Islet of Langerhans (tissue), 1 donor: Measurements from ENCODE around the gene SLC35B1.

Source experiments
- FAIRE-seq: peaks from one replicate; lab custom pipeline; 2011; peaks lifted over from hg19 to GRCh38; lab: Jason Lieb, UNC

The SLC35B1 gene

GRCh38 chr17:49707608-49708514 lies at the start of gene SLC35B1:
TSS of gene SLC35B1 (minus strand) at chr17:49707964. CDS start at chr17:49707833, 131 bp downstream.
- no peak for FAIRE-seq

GRCh38 chr17:49757151-49757777 lies 49.5 kb upstream of the SLC35B1 start:
- no peak for FAIRE-seq

GRCh38 chr17:49756323-49757150 lies 48.8 kb upstream of the SLC35B1 start:
- FAIRE-seq = no peak

GRCh38 chr17:49755663-49756283 lies 48.0 kb upstream of the SLC35B1 start:
- FAIRE-seq = no peak

GRCh38 chr17:49753959-49754391 lies 46.2 kb upstream of the SLC35B1 start:
- no peak for FAIRE-seq

- no peak for FAIRE-seq
These were observed 44.7 kb upstream of the SLC35B1 start for GRCh38 chr17:49752508-49752907.

- no peak for FAIRE-seq
These were observed 42.0 kb upstream of the SLC35B1 start for GRCh38 chr17:49749730-49750129.

GRCh38 chr17:49748791-49749190 lies 41.0 kb upstream of the SLC35B1 start:
- no peak for FAIRE-seq

GRCh38 chr17:49748223-49748622 lies 40.5 kb upstream of the SLC35B1 start:
- no peak for FAIRE-seq

- FAIRE-seq = no peak
These were observed 39.9 kb upstream of the SLC35B1 start for GRCh38 chr17:49747632-49748031.

- no peak for FAIRE-seq
These were observed 39.2 kb upstream of the SLC35B1 start for GRCh38 chr17:49746791-49747490.

GRCh38 chr17:49745175-49746139 lies 37.7 kb upstream of the SLC35B1 start:
- no peak for FAIRE-seq

GRCh38 chr17:49742166-49742638 lies 34.4 kb upstream of the SLC35B1 start:
- no peak for FAIRE-seq

- no peak for FAIRE-seq
These were observed 33.9 kb upstream of the SLC35B1 start for GRCh38 chr17:49741692-49742076.

- FAIRE-seq = no peak
These were observed 33.4 kb upstream of the SLC35B1 start for GRCh38 chr17:49741009-49741691.

GRCh38 chr17:49739641-49740271 lies 32.0 kb upstream of the SLC35B1 start:
- FAIRE-seq = no peak

- no peak for FAIRE-seq
These were observed 30.8 kb upstream of the SLC35B1 start for GRCh38 chr17:49738456-49739163.
